ENCODE measurements around the gene SIRPG. TPM values are rescaled to one million over a fixed set of nuclear protein-coding genes. Genes with fewer than 3 reads are reported as not detected.

SIRPG gene
- total RNA-seq, 1 donor from 2014 or later: not detected

DNA sequence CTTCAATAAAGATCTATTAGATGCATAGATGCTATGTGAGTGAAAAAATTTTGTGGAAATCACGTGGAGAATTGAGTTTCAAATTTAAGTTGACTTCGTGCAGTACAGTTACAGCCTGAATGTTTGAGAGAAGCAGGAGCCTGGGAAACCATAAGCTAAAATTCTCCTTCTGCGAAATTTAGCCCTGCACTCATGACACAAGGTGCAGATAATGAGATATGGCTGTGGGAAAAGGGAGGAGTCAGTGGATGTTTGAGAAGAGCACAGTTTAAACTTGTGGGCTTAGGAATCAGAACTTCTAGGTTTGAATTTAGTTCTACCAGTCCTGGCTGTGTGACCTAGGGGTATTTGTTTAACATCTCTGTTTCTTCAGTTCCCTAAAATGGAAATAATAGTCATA lies 32.1 kb upstream of the SIRPG start:
- H3K27me3 Mint-ChIP-seq (ENCODE audit: unreplicated experiment): peaks cover 27% of the 10 kb centered on the region
- no peaks in the 10 kb centered on the region for H3K9me3 Mint-ChIP-seq (ENCODE audit: unreplicated experiment)
- DNase-seq (ENCODE audit: extremely low spot score, unreplicated experiment): no peak
- no peak overlapping the region for H3K4me3 Mint-ChIP-seq (ENCODE audit: unreplicated experiment)
- no peak for TF ChIP-seq CTCF (IDR thresholded peaks at IDR 0.05)
- H3K27ac Mint-ChIP-seq (ENCODE audit: unreplicated experiment): no peak overlapping the region
- H3K36me3 Mint-ChIP-seq (ENCODE audit: unreplicated experiment): no peaks in the 10 kb centered on the region
- no peaks in the 10 kb centered on the region for H3K4me1 Mint-ChIP-seq (ENCODE audit: unreplicated experiment)

GRCh38 chr20:1688886-1689538 lies 31.4 kb upstream of the SIRPG start:
- Mint-ChIP-seq H3K27ac (ENCODE audit: unreplicated experiment) (no peak overlapping the region), H3K4me3 (ENCODE audit: unreplicated experiment) (no peak overlapping the region), H3K4me1 (ENCODE audit: unreplicated experiment) (no peaks in the 10 kb centered on the region), H3K27me3 (ENCODE audit: unreplicated experiment) (peaks cover 27% of the 10 kb centered on the region), H3K36me3 (ENCODE audit: unreplicated experiment) (no peaks in the 10 kb centered on the region), H3K9me3 (ENCODE audit: unreplicated experiment) (no peaks in the 10 kb centered on the region)
- TF ChIP-seq CTCF (IDR thresholded peaks at IDR 0.05): no peak
- no peak for DNase-seq (ENCODE audit: extremely low spot score, unreplicated experiment)

- no peaks in the 10 kb centered on the region for H3K4me1 Mint-ChIP-seq (ENCODE audit: unreplicated experiment)
- H3K27ac Mint-ChIP-seq (ENCODE audit: unreplicated experiment): no peak overlapping the region
- TF ChIP-seq CTCF (IDR thresholded peaks at IDR 0.05): no peak
- no peak overlapping the region for H3K4me3 Mint-ChIP-seq (ENCODE audit: unreplicated experiment)
- peaks cover 7% of the 10 kb centered on the region for H3K9me3 Mint-ChIP-seq (ENCODE audit: unreplicated experiment)
- no peak for DNase-seq (ENCODE audit: extremely low spot score, unreplicated experiment)
- H3K36me3 Mint-ChIP-seq (ENCODE audit: unreplicated experiment): no peaks in the 10 kb centered on the region
- peaks cover 28% of the 10 kb centered on the region for H3K27me3 Mint-ChIP-seq (ENCODE audit: unreplicated experiment)
These were observed 29.5 kb upstream of the SIRPG start for GRCh38 chr20:1687053-1687452.

- Mint-ChIP-seq H3K27ac (ENCODE audit: unreplicated experiment) (no peak overlapping the region), H3K4me1 (ENCODE audit: unreplicated experiment) (no peaks in the 10 kb centered on the region), H3K9me3 (ENCODE audit: unreplicated experiment) (peaks cover 10% of the 10 kb centered on the region), H3K27me3 (ENCODE audit: unreplicated experiment) (peaks cover 22% of the 10 kb centered on the region), H3K4me3 (ENCODE audit: unreplicated experiment) (no peak overlapping the region), H3K36me3 (ENCODE audit: unreplicated experiment) (no peaks in the 10 kb centered on the region)
- no peak for TF ChIP-seq CTCF (IDR thresholded peaks at IDR 0.05)
- no peak for DNase-seq (ENCODE audit: extremely low spot score, unreplicated experiment)
These were observed 28.7 kb upstream of the SIRPG start for GRCh38 chr20:1686151-1686748.

GRCh38 chr20:1685304-1686052 lies 27.9 kb upstream of the SIRPG start:
- Mint-ChIP-seq H3K36me3 (ENCODE audit: unreplicated experiment) (no peaks in the 10 kb centered on the region), H3K4me3 (ENCODE audit: unreplicated experiment) (no peak overlapping the region), H3K9me3 (ENCODE audit: unreplicated experiment) (peaks cover 10% of the 10 kb centered on the region), H3K4me1 (ENCODE audit: unreplicated experiment) (no peaks in the 10 kb centered on the region), H3K27me3 (ENCODE audit: unreplicated experiment) (peaks cover 22% of the 10 kb centered on the region), H3K27ac (ENCODE audit: unreplicated experiment) (no peak overlapping the region)
- DNase-seq (ENCODE audit: extremely low spot score, unreplicated experiment): no peak
- TF ChIP-seq CTCF (IDR thresholded peaks at IDR 0.05): no peak

Data from osteocyte (in vitro differentiated cells).